HCT116 (cell line): ENCODE measurements around the gene DYNC1I1. TPM values are rescaled to one million over a fixed set of nuclear protein-coding genes. Genes with fewer than 3 reads are reported as not detected.

Experiments used
- ATAC-seq: fragments of 200-7000 bp; cut with Tn5 transposase; 2 replicates; pipeline ENCODE4 v1.9.1; 2020; ENCODE audit warnings: mild to moderate bottlenecking, moderate library complexity
- BruUV-seq: library from RNA; stranded (reverse); fragments of 400-500 nt; replicated peaks from 2 replicates; lab custom pipeline; 2021; lab: Mats Ljungman, UMichigan
- CTCF ChIA-PET: fragments of 300-600 bp; sonication (Branson Sonifier 250); formaldehyde crosslinking; loops from one replicate; lab custom pipeline; 2021; ENCODE audit warnings: antibody characterized with exemption; lab: Charles Lee
- POLR2A ChIA-PET: fragments of 300-600, 350-600 bp; sonication (Branson Sonifier 250); formaldehyde crosslinking; loops from one replicate; lab custom pipeline; 2021; ENCODE audit warnings: antibody characterized with exemption; lab: Charles Lee
- RAD21 ChIA-PET, 2 experiments: fragments of 300-600 bp; sonication (Branson Sonifier 250); formaldehyde crosslinking; loops; one replicate each; lab custom pipeline; 2023; ENCODE audit warnings: low total read pairs in 2 of 2; ENCODE audit not compliant: uncharacterized antibody in 2 of 2, unreplicated experiment in 2 of 2, low non-redundant PET in 1 of 2; lab: Charles Lee
- DNase-seq: peaks from one replicate; pipeline ENCODE4 v3.0.0-alpha.2; 2010; ENCODE audit warnings: low read depth, low spot score
- H2AFZ ChIP-seq: fragments of 200-600 bp; shearing (Covaris generic), sonication (generic); 2 replicates; pipeline ENCODE4 v1.6.1; 2017; ENCODE audit warnings: low read depth, mixed run types, mixed read lengths, antibody characterized with exemption, low read length; ENCODE audit not compliant: poor library complexity, severe bottlenecking
- H3K27ac ChIP-seq: 2 replicates; pipeline ENCODE4 v1.5.1; 2012; ENCODE audit warnings: low read depth, low read length
- H3K27me3 ChIP-seq: fragments of 200-600 bp; sonication (generic); 2 replicates; pipeline ENCODE4 v1.6.1; 2016; ENCODE audit warnings: mixed run types, low read length, mixed read lengths; ENCODE audit not compliant: insufficient read depth
- H3K36me3 ChIP-seq, 2 experiments: fragments of 200-500 bp in 1 of 2; fragments of 200-600 bp in 1 of 2; sonication (Bioruptor generic) in 1 of 2; sonication (generic) in 1 of 2; 2 replicates each; pipeline versions ENCODE4 v1.5.1 to v1.6.1; 2014 to 2016; ENCODE audit warnings: low read length in 2 of 2, inconsistent platforms in 1 of 2, mixed read lengths in 1 of 2, mixed run types in 1 of 2; ENCODE audit not compliant: insufficient read depth in 2 of 2, control insufficient read depth in 1 of 2
- H3K4me1 ChIP-seq, 2 experiments: fragments of 200-600 bp in 1 of 2; sonication (generic) in 1 of 2; 2 replicates each; pipeline versions ENCODE4 v1.5.1 to v1.6.1; 2012 to 2017; ENCODE audit warnings: low read length in 2 of 2, inconsistent platforms in 1 of 2, mild to moderate bottlenecking in 1 of 2, mixed read lengths in 1 of 2, mixed run types in 1 of 2, moderate library complexity in 1 of 2; ENCODE audit not compliant: insufficient read depth in 2 of 2, control insufficient read depth in 1 of 2
- H3K4me2 ChIP-seq: fragments of 200-600 bp; sonication (generic); 2 replicates; pipeline ENCODE4 v1.6.1; 2017; ENCODE audit warnings: mixed run types, low read length, mixed read lengths
- H3K4me3 ChIP-seq, 2 experiments: fragments of 200-600 bp in 1 of 2; sonication (generic) in 1 of 2; replicated peaks in 1 of 2; 2 replicates each; pipeline ENCODE4 v1.5.1; 2011 to 2016; ENCODE audit warnings: low read length in 2 of 2, control low read depth in 1 of 2, low read depth in 1 of 2, mild to moderate bottlenecking in 1 of 2, mixed read lengths in 1 of 2, mixed run types in 1 of 2
- H3K79me2 ChIP-seq: fragments of 200-600 bp; sonication (generic); 2 replicates; pipeline ENCODE4 v1.6.1; 2017; ENCODE audit warnings: mild to moderate bottlenecking, mixed run types, low read length, moderate library complexity, mixed read lengths; ENCODE audit not compliant: insufficient read depth
- H3K9ac ChIP-seq: fragments of 200-600 bp; sonication (generic); 2 replicates; pipeline ENCODE4 v1.6.1; 2016; ENCODE audit warnings: low read length, mixed read lengths
- H3K9me2 ChIP-seq: fragments of 200-600 bp; sonication (generic), shearing (Covaris generic); 2 replicates; pipeline ENCODE4 v1.6.1; 2017; ENCODE audit warnings: mixed run types, mild to moderate bottlenecking, moderate library complexity; ENCODE audit not compliant: insufficient read depth
- H3K9me3 ChIP-seq, 2 experiments: fragments of 200-500 bp in 1 of 2; fragments of 200-600 bp in 1 of 2; sonication (Bioruptor generic) in 1 of 2; sonication (generic) in 1 of 2; 2 replicates each; pipeline ENCODE4 v1.6.1; 2014 to 2017; ENCODE audit warnings: low read length in 2 of 2, mixed read lengths in 2 of 2, inconsistent platforms in 1 of 2, low read depth in 1 of 2, mild to moderate bottlenecking in 1 of 2, mixed run types in 1 of 2, moderate library complexity in 1 of 2; ENCODE audit not compliant: control insufficient read depth in 1 of 2, insufficient read depth in 1 of 2
- H4K20me1 ChIP-seq: fragments of 200-600 bp; sonication (generic), shearing (Covaris generic); 2 replicates; pipeline ENCODE4 v1.6.1; 2017; ENCODE audit warnings: mixed run types, mild to moderate bottlenecking, moderate library complexity; ENCODE audit not compliant: insufficient read depth
- ATF3 ChIP-seq: IDR thresholded peaks from 2 replicates; pipeline ENCODE4 v1.6.1; 2012
- CBX3 ChIP-seq: IDR thresholded peaks from 2 replicates; pipeline ENCODE4 v1.6.1; 2012; ENCODE audit warnings: low read depth
- CTCF ChIP-seq, 3 experiments: fragments of 200-600 bp in 1 of 3; sonication (generic) in 1 of 3; IDR thresholded peaks in 2 of 3; conservative IDR thresholded peaks in 1 of 3; 2 replicates each; pipeline ENCODE4 v1.5.1; 2012 to 2017; ENCODE audit warnings: low read depth in 2 of 3, low read length in 2 of 3, antibody characterized with exemption in 1 of 3, borderline replicate concordance in 1 of 3, control low read depth in 1 of 3, mild to moderate bottlenecking in 1 of 3, mixed read lengths in 1 of 3, mixed run types in 1 of 3, moderate library complexity in 1 of 3; ENCODE audit not compliant: insufficient read depth in 1 of 3
- EGR1 ChIP-seq: IDR thresholded peaks from 2 replicates; pipeline ENCODE4 v1.6.1; 2012; ENCODE audit warnings: low read depth
- ELF1 ChIP-seq: IDR thresholded peaks from 2 replicates; pipeline ENCODE4 v1.6.1; 2012; ENCODE audit warnings: low read depth, borderline replicate concordance
- EZH2 ChIP-seq: fragments of 200-600 bp; sonication (generic); IDR thresholded peaks from 2 replicates; pipeline ENCODE4 v1.6.1; 2017; ENCODE audit warnings: antibody characterized with exemption, mixed run types
- EZH2phosphoT487 ChIP-seq: fragments of 200-600 bp; IDR thresholded peaks from 2 replicates; pipeline ENCODE4 v1.6.1; 2018; ENCODE audit warnings: antibody characterized with exemption, borderline replicate concordance
- FOSL1 ChIP-seq: IDR thresholded peaks from 2 replicates; pipeline ENCODE4 v1.6.1; 2012; ENCODE audit warnings: low read depth
- MAX ChIP-seq: IDR thresholded peaks from 2 replicates; pipeline ENCODE4 v1.6.1; 2012
- POLR2A ChIP-seq: IDR thresholded peaks from 2 replicates; pipeline ENCODE4 v1.7.0; 2011; ENCODE audit warnings: borderline replicate concordance; ENCODE audit not compliant: insufficient read depth, insufficient read length; ENCODE audit errors: extremely low read depth
- POLR2AphosphoS5 ChIP-seq: IDR thresholded peaks from 2 replicates; pipeline ENCODE4 v1.6.1; 2011; ENCODE audit warnings: mild to moderate bottlenecking, low read depth, low read length, moderate library complexity
- REST ChIP-seq: IDR thresholded peaks from 2 replicates; pipeline ENCODE4 v1.6.1; 2012; ENCODE audit warnings: low read depth
- SIN3A ChIP-seq: IDR thresholded peaks from 2 replicates; pipeline ENCODE4 v1.6.1; 2012; ENCODE audit warnings: low read depth
- SP1 ChIP-seq: IDR thresholded peaks from 2 replicates; pipeline ENCODE4 v1.6.1; 2012; ENCODE audit warnings: low read depth
- SRF ChIP-seq: IDR thresholded peaks from 2 replicates; pipeline ENCODE4 v1.6.1; 2012; ENCODE audit warnings: low read depth
- TCF7L2 ChIP-seq: IDR thresholded peaks from 2 replicates; pipeline ENCODE4 v1.7.0; 2011; ENCODE audit warnings: borderline replicate concordance, inconsistent platforms; ENCODE audit not compliant: insufficient read depth, insufficient read length; ENCODE audit errors: extremely low read depth
- YY1 ChIP-seq: IDR thresholded peaks from 2 replicates; pipeline ENCODE4 v1.6.1; 2011; ENCODE audit warnings: low read length, low read depth, moderate library complexity, mild to moderate bottlenecking; ENCODE audit not compliant: insufficient replicate concordance; ENCODE audit errors: extremely low read depth
- ZBTB33 ChIP-seq: IDR thresholded peaks from 2 replicates; pipeline ENCODE4 v1.6.1; 2011; ENCODE audit warnings: mild to moderate bottlenecking, low read length, moderate library complexity; ENCODE audit not compliant: insufficient replicate concordance; ENCODE audit errors: extremely low read depth
- ZFX ChIP-seq: fragments of 450-650 bp; IDR thresholded peaks from 2 replicates; pipeline ENCODE4 v1.6.1; 2017
- ZNF274 ChIP-seq: fragments of 200-500 bp; sonication (Bioruptor generic); IDR thresholded peaks from 2 replicates; pipeline ENCODE4 v1.6.1; 2014; ENCODE audit warnings: mild to moderate bottlenecking, low read depth, low read length, inconsistent platforms
- intact Hi-C: fragments of 100-400 bp; cut with micrococcal nuclease; formaldehyde crosslinking; loops from 2 replicates; pipeline ENCODE4 v1.10.0; 2022
- total RNA-seq: library from RNA; stranded (reverse); gene quantifications from one replicate; pipeline ENCODE4 v1.2.1, GENCODE V29; 2021; ENCODE audit not compliant: unreplicated experiment

The DYNC1I1 gene
- total RNA-seq, 1 experiment from 2014 or later = not detected

- CTCF ChIA-PET = no interaction called here
- BruUV-seq = no TSS peak
Observed at GRCh38 chr7:95875519-95875918, 103.2 kb downstream of the DYNC1I1 start.

More at GRCh38 chr7:95875519-95875918, 103.2 kb downstream of the DYNC1I1 start:
- Histone ChIP-seq H3K4me1 (no peaks in the 10 kb centered on the region), H3K27me3 (no peaks in the 10 kb centered on the region; the same call in 1 of the 2 replicates), H3K4me3 (no peak overlapping the region), H3K36me3 (no peaks in the 10 kb centered on the region), H3K9ac (no peak overlapping the region), H3K27ac (no peak overlapping the region), H3K9me3 (no peaks in the 10 kb centered on the region), H2AFZ (no peak overlapping the region), H3K79me2 (no peaks in the 10 kb centered on the region), H3K9me2 (no peaks in the 10 kb centered on the region), H4K20me1 (no peaks in the 10 kb centered on the region), H3K4me2 (no peak overlapping the region)
- ChIA-PET RAD21 (no interaction called here), POLR2A (no interaction called here)
- intact Hi-C loops = no loop called here
- DNase-seq = no peak
- TF ChIP-seq ELF1 (no peak), ATF3 (no peak), CTCF (IDR thresholded peaks at IDR 0.05 in 2 of 3, conservative IDR thresholded peaks at IDR 0.05 in 1 of 3; ENCODE audit: borderline replicate concordance in 1 of 3, insufficient read depth in 1 of 3, low read depth in 2 of 3, low read length in 2 of 3) (no peak), EZH2 (no peak), TCF7L2 (no peak), YY1 (no peak), CBX3 (no peak), ZNF274 (no peak), SIN3A (no peak), FOSL1 (no peak), EZH2phosphoT487 (no peak), POLR2A (no peak), ZBTB33 (no peak), ZFX (no peak), SP1 (no peak), EGR1 (no peak), REST (no peak), POLR2AphosphoS5 (no peak), SRF (no peak), MAX (no peak)
- ATAC-seq = no peak
